ENCODE measurements around the gene ZNF414. TPM values are rescaled to one million over a fixed set of nuclear protein-coding genes. Genes with fewer than 3 reads are reported as not detected.
"Not testable (repeated sequence)": the region's sequence is repeated elsewhere in the genome, so short reads cannot be mapped to it uniquely, and the experiment has no call there.

The ZNF414 gene
- total RNA-seq, 1 experiment from 2014 or later: 27.2 TPM

GRCh38 chr19:8557642-8558238 lies 43.8 kb upstream of the ZNF414 start:
- TF ChIP-seq CTCF (IDR thresholded peaks at IDR 0.05; ENCODE audit: unreplicated experiment): no peak
- BruUV-seq (replicated peaks): no TSS peak
- no peaks in the 10 kb centered on the region for H3K4me1 Mint-ChIP-seq (ENCODE audit: insufficient read depth, unreplicated experiment)
- H3K27ac Mint-ChIP-seq (ENCODE audit: low read depth, unreplicated experiment): no peak overlapping the region
- ChIA-PET CTCF (interaction anchor here (0.6 to 4.4 kb wide), 2 partner anchors 22 to 689 kb away, joined by 3 to 33 read pairs; partner anchors contain the start of gene MYO1F), POLR2A (interaction anchor here (0.6 to 0.9 kb wide), 4 partner anchors 9 to 69 kb away, joined by 3 read pairs; partner anchors contain the start of gene ZNF414)
- no peak for DNase-seq (ENCODE audit: unreplicated experiment)
- no peak overlapping the region for H3K4me3 Mint-ChIP-seq (ENCODE audit: unreplicated experiment)
- intact Hi-C loops (cut with micrococcal nuclease): no loop called here
- H3K9me3 Mint-ChIP-seq (ENCODE audit: unreplicated experiment): no peaks in the 10 kb centered on the region
- H3K36me3 Mint-ChIP-seq (ENCODE audit: insufficient read depth, unreplicated experiment): no peaks in the 10 kb centered on the region
- H3K27me3 Mint-ChIP-seq (ENCODE audit: insufficient read depth, unreplicated experiment): peaks cover 16% of the 10 kb centered on the region

GRCh38 chr19:8553729-8554128 lies 39.8 kb upstream of the ZNF414 start:
- CTCF ChIA-PET: interaction anchor here (1.8 kb wide), 1 partner anchor 26 kb away, joined by 7 read pairs; no protein-coding TSS in a partner anchor
- H3K27ac Mint-ChIP-seq (ENCODE audit: low read depth, unreplicated experiment); H3K36me3 Mint-ChIP-seq (ENCODE audit: insufficient read depth, unreplicated experiment); DNase-seq (ENCODE audit: unreplicated experiment); intact Hi-C loops (cut with micrococcal nuclease); H3K4me1 Mint-ChIP-seq (ENCODE audit: insufficient read depth, unreplicated experiment); BruUV-seq (replicated peaks); H3K9me3 Mint-ChIP-seq (ENCODE audit: unreplicated experiment); POLR2A ChIA-PET; H3K4me3 Mint-ChIP-seq (ENCODE audit: unreplicated experiment): not testable (repeated sequence)
- peaks cover 14% of the 10 kb centered on the region for H3K27me3 Mint-ChIP-seq (ENCODE audit: insufficient read depth, unreplicated experiment)

GRCh38 chr19:8552810-8553209 lies 38.8 kb upstream of the ZNF414 start:
- CTCF ChIA-PET: interaction anchor here (0.7 to 1.8 kb wide), 2 partner anchors 27 to 1584 kb away, joined by 3 to 7 read pairs; no protein-coding TSS in a partner anchor
- Mint-ChIP-seq H3K4me3 (ENCODE audit: unreplicated experiment) (no peak overlapping the region), H3K27ac (ENCODE audit: low read depth, unreplicated experiment) (no peak overlapping the region), H3K9me3 (ENCODE audit: unreplicated experiment) (no peaks in the 10 kb centered on the region), H3K4me1 (ENCODE audit: insufficient read depth, unreplicated experiment) (no peaks in the 10 kb centered on the region), H3K36me3 (ENCODE audit: insufficient read depth, unreplicated experiment) (peaks cover 6% of the 10 kb centered on the region), H3K27me3 (ENCODE audit: insufficient read depth, unreplicated experiment) (peaks cover 5% of the 10 kb centered on the region)
- POLR2A ChIA-PET: no interaction called here
- no TSS peak for BruUV-seq (replicated peaks)
- intact Hi-C loops (cut with micrococcal nuclease): no loop called here
- TF ChIP-seq CTCF (IDR thresholded peaks at IDR 0.05; ENCODE audit: unreplicated experiment): no peak
- peak; percentile 26 for DNase-seq (ENCODE audit: unreplicated experiment)

GRCh38 chr19:8550070-8550469 lies 36.1 kb upstream of the ZNF414 start:
- no peak overlapping the region for H3K4me3 Mint-ChIP-seq (ENCODE audit: unreplicated experiment)
- BruUV-seq (replicated peaks): no TSS peak
- intact Hi-C loops (cut with micrococcal nuclease): no loop called here
- no peaks in the 10 kb centered on the region for H3K9me3 Mint-ChIP-seq (ENCODE audit: unreplicated experiment)
- no peak overlapping the region for H3K27ac Mint-ChIP-seq (ENCODE audit: low read depth, unreplicated experiment)
- TF ChIP-seq CTCF (IDR thresholded peaks at IDR 0.05; ENCODE audit: unreplicated experiment): no peak
- peaks cover 13% of the 10 kb centered on the region for H3K36me3 Mint-ChIP-seq (ENCODE audit: insufficient read depth, unreplicated experiment)
- POLR2A ChIA-PET: no interaction called here
- DNase-seq (ENCODE audit: unreplicated experiment): no peak
- no peaks in the 10 kb centered on the region for H3K4me1 Mint-ChIP-seq (ENCODE audit: insufficient read depth, unreplicated experiment)
- CTCF ChIA-PET: no interaction called here
- no peaks in the 10 kb centered on the region for H3K27me3 Mint-ChIP-seq (ENCODE audit: insufficient read depth, unreplicated experiment)

Data from MCF 10A (cell line).